Parathyroid adenoma (tissue), 2 donors: ENCODE measurements around the gene EPB41L4B.

Experiments
- H2AFZ ChIP-seq: fragments of 300-600 bp; sonication (generic); one replicate; pipeline ENCODE4 v1.7.0; 2017; ENCODE audit warnings: antibody characterized with exemption, mild to moderate bottlenecking
- H3K27ac ChIP-seq: fragments of 300-600 bp; sonication (generic); one replicate; pipeline ENCODE4 v1.7.0; 2017
- H3K27me3 ChIP-seq: fragments of 300-600 bp; sonication (generic); one replicate; pipeline ENCODE4 v1.7.0; 2017; ENCODE audit warnings: low read length; ENCODE audit not compliant: control insufficient read depth, insufficient read depth
- H3K36me3 ChIP-seq: fragments of 300-600 bp; sonication (generic); one replicate; pipeline ENCODE4 v1.7.0; 2017; ENCODE audit warnings: low read length; ENCODE audit not compliant: control insufficient read depth, insufficient read depth
- H3K4me1 ChIP-seq: fragments of 300-600 bp; sonication (generic); one replicate; pipeline ENCODE4 v1.7.0; 2017; ENCODE audit warnings: control low read depth
- H3K4me2 ChIP-seq: fragments of 300-600 bp; sonication (generic); one replicate; pipeline ENCODE4 v1.7.0; 2017; ENCODE audit warnings: low read length
- H3K4me3 ChIP-seq: fragments of 300-600 bp; sonication (generic); one replicate; pipeline ENCODE4 v1.7.0; 2017; ENCODE audit warnings: low read depth, low read length
- H3K79me2 ChIP-seq: fragments of 300-600 bp; sonication (generic); one replicate; pipeline ENCODE4 v1.7.0; 2017; ENCODE audit warnings: control low read depth
- H3K9ac ChIP-seq: fragments of 300-600 bp; sonication (generic); one replicate; pipeline ENCODE4 v1.7.0; 2017; ENCODE audit warnings: mild to moderate bottlenecking
- H3K9me3 ChIP-seq: fragments of 300-600 bp; sonication (generic); one replicate; pipeline ENCODE4 v1.7.0; 2017; ENCODE audit warnings: low read length; ENCODE audit not compliant: control insufficient read depth
- CTCF ChIP-seq: fragments of 300-600 bp; sonication (generic); IDR thresholded peaks from one replicate; pipeline ENCODE4 v1.7.0; 2017; ENCODE audit warnings: antibody characterized with exemption, mild to moderate bottlenecking
- donor health status: primary hyperparathyroidism.

EPB41L4B gene

GRCh38 chr9:109244179-109245132, 76.4 kb downstream of the EPB41L4B start:
- Histone ChIP-seq H2AFZ (no peak overlapping the region), H3K36me3 (no peaks in the 10 kb centered on the region), H3K9ac (no peak overlapping the region)

GRCh38 chr9:109242741-109243140, 78.1 kb downstream of the EPB41L4B start:
- Histone ChIP-seq H3K4me3 (no peak overlapping the region), H2AFZ (no peak overlapping the region), H3K27ac (no peak overlapping the region), H3K36me3 (no peaks in the 10 kb centered on the region), H3K4me2 (no peak overlapping the region), H3K79me2 (no peaks in the 10 kb centered on the region), H3K9me3 (no peaks in the 10 kb centered on the region), H3K4me1 (peaks cover 3% of the 10 kb centered on the region), H3K27me3 (no peaks in the 10 kb centered on the region), H3K9ac (no peak overlapping the region)
- no peak for TF ChIP-seq CTCF

More at GRCh38 chr9:109244179-109245132, 76.4 kb downstream of the EPB41L4B start:
- Histone ChIP-seq H3K27me3 (no peaks in the 10 kb centered on the region), H3K4me1 (peaks cover 3% of the 10 kb centered on the region), H3K4me3 (no peak overlapping the region), H3K9me3 (no peaks in the 10 kb centered on the region), H3K4me2 (no peak overlapping the region), H3K27ac (no peak overlapping the region), H3K79me2 (no peaks in the 10 kb centered on the region)
- TF ChIP-seq CTCF, result peak; percentile 78

DNA sequence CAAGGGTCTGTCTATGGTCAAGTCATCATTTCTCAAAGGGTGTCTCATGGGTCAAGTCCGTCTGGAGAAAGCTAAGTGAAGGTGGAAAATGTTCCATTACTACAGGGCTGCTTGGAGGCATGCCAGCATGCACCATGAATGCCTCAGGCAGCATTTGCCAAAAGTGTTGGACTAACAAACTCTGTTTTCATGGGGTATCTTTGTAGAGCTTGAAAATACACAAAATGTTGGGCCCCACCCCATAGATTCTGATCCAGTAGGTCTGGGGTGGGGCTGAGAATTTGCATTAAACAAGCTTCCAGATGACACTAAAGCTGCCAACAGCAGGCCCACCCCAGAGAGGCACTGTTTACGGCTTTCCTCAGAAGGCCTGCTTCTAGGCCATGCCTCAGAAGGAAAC, 78.8 kb downstream of the EPB41L4B start:
- H3K36me3 ChIP-seq, result no peaks in the 10 kb centered on the region
- no peak for TF ChIP-seq CTCF
- H3K79me2 ChIP-seq, result no peaks in the 10 kb centered on the region
- no peak overlapping the region for H3K9ac ChIP-seq
- no peaks in the 10 kb centered on the region for H3K9me3 ChIP-seq
- no peaks in the 10 kb centered on the region for H3K27me3 ChIP-seq
- H3K27ac ChIP-seq, result no peak overlapping the region
- no peak overlapping the region for H2AFZ ChIP-seq
- peaks cover 3% of the 10 kb centered on the region for H3K4me1 ChIP-seq
- H3K4me2 ChIP-seq, result no peak overlapping the region
- no peak overlapping the region for H3K4me3 ChIP-seq

- TF ChIP-seq CTCF, result no peak
- Histone ChIP-seq H3K9me3 (no peaks in the 10 kb centered on the region), H3K4me2 (no peak overlapping the region), H3K27ac (no peak overlapping the region), H3K36me3 (no peaks in the 10 kb centered on the region), H3K4me1 (peaks cover 3% of the 10 kb centered on the region), H3K4me3 (no peak overlapping the region), H3K9ac (no peak overlapping the region), H3K79me2 (no peaks in the 10 kb centered on the region), H3K27me3 (no peaks in the 10 kb centered on the region), H2AFZ (no peak overlapping the region)
These were observed 79.7 kb downstream of the EPB41L4B start for GRCh38 chr9:109241207-109241606.
